IPS DF 19.7 (cell line): ENCODE data around the gene OTX1.
"Not testable (repeated sequence)": the region's sequence is repeated elsewhere in the genome, so short reads cannot be mapped to it uniquely, and the experiment has no call there.

Source experiments
- DNase-seq: peaks from one replicate; pipeline ENCODE4 v3.0.0-alpha.2; 2013; ENCODE audit warnings: low read depth, low spot score

The OTX1 gene

DNA sequence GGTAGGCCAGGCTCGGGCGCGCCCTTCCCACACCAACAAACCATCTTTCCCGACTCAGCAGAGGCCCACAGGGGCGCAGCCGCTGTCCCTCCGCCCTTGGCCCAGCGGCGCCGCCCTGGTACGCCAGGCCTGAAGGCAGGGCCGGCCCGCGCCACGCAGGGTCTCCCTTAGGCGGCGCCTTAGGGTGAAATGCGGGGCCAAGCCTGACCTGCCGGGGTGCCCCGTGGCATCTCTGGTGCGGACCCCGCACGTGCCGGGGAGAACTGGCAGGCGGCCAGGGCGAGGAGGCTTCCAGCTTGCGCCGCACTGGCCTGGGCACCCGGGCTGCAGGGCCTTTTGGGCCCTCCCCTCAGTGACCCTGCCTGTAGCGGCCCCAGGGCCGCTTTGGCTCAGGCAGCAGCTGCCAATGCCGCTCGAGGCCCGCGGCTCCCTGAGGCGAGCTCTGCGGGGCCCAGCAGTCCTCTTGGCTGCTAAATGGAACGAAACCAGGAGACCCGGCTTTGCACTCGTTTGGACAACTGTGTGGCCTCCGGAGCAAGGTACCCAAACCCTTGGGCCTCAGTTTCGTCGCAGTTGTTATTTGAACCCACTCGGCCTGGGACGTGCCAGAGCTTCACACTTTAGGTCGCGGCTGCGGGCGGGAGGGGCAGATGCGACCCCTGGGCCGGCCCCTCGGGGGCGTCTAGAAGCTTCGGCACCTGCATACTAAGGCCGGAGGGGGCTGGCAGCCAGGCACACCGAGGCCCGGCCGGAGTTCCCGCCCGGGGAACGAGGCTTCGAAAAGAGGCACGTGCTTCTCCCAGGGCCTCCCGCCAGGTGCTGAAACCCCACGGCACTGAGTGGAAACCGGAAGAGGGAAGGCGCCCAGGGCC lies 8.5 kb downstream of the OTX1 start:
- DNase-seq = no peak

DNA sequence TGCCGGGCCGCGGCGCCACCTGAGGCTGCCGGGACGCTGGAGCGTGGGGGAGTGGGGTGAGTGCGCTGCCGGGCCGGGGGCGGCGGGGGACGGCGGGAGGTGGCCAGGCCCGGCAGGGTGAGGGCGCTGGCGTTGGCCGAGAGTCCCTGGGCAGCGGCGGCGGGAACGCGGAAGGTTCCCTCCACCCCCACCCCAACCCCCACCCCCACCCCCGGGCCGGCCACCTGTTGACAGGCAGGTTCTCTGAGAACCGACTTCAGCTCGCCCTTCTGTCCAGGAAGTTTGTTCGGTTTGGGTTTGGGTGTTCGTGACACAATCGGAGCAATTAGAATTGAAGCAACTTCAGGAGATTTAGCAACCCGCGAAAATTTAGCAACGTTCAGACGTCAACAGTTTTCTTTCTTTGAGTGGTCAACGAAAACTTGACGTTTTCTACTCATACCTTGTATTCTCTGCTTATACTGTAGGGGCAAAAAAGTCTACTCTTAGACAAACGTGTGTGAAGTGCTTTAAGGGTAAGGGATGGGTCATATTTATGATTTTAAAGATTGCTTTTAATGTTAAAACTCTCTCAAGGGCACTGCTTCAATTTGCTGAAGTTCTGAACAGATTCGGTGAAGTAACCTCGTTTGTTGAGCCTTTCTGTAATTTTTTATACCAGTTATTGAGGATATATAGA lies 9.3 kb downstream of the OTX1 start:
- DNase-seq = no peak

DNA sequence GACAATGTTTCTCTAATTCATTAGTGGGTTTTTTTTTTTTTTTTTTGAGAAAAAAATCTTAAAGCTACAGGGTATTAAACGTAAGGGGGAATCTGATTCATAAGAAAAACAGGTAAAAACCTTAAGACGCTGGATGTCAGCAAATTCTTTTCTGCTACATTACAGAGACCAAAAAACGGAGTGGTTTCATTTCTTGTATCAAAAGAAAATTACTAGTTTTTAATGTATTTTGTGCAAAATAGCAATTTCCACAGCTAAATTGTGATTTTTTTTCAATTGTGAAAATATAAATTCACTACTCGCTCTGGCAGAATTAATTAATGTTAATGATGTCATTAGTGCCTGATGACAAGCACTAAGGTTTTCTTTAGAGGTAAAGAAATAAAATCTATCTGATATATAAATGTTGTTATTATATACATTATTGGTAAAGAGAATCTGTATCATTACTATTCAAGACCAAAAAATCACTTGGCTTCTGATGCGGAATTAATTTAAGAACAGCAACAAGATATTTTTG lies 9.9 kb downstream of the OTX1 start:
- no peak for DNase-seq

- DNase-seq = no peak
Observed at GRCh38 chr2:63064197-63064596, 13.6 kb downstream of the OTX1 start.

GRCh38 chr2:63064661-63065060 lies 14.0 kb downstream of the OTX1 start:
- no peak for DNase-seq

DNA sequence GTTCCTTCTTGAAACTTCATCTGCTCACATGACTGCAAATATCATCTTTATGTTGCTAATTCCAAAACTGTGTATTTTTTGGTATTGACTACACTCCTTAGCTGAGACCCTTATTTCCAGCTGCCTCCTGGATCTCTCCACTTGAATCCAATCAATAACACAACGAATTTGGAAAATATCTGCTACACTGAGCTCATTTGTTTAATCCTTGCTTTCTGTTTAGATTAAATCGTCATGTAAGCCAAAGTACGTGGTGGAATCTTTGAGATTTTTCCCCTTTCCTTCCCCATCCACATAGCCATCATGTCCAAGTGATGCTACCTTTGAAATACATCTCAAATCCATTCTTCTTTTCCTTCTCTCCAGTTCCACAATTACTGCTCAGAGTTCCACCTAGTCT lies 15.6 kb downstream of the OTX1 start:
- DNase-seq = no peak

GRCh38 chr2:63066838-63067237 lies 16.2 kb downstream of the OTX1 start:
- no peak for DNase-seq

- no peak for DNase-seq
Observed at GRCh38 chr2:63071664-63072063, 21.0 kb downstream of the OTX1 start.

DNA sequence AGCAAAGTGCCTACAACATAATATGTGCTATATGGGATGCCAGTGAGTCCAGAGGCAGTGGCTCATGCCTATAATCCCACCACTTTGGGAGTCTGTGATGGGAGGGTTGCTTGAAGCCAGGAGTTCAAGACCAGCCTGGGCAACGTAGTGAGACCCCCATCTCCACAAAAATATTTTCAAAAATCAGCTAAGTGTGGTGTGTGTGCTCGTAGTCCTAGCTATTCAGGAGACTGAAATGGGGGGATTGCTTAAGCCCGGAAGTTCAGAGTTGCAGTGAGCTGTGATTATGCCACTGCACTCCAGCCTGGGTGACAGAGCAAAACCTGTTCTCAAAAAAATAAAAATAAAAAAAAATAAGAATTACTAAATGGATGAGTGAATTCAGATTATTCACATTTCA lies 23.4 kb downstream of the OTX1 start:
- DNase-seq = no peak

DNA sequence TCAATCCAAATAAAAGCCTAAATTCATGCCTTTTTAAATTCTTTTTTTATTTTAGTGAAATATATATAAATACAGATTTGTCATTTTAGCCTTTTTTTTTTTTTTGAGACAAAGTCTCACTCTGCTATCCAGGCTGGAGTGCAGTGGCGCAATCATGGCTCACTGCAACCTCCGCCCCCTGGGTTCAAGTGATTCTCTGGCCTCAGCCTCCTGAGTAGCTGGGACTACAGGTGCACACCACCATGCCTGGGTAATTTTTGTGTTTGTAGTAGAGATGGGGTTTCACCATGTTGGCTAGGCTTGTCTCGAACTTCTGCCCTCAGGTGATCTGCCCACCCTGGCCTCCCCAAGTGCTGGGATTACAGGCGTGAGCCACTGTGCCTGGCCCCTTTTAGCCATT lies 23.8 kb downstream of the OTX1 start:
- DNase-seq = not testable (repeated sequence)

GRCh38 chr2:63078852-63079606 lies 28.4 kb downstream of the OTX1 start:
- DNase-seq = no peak

DNA sequence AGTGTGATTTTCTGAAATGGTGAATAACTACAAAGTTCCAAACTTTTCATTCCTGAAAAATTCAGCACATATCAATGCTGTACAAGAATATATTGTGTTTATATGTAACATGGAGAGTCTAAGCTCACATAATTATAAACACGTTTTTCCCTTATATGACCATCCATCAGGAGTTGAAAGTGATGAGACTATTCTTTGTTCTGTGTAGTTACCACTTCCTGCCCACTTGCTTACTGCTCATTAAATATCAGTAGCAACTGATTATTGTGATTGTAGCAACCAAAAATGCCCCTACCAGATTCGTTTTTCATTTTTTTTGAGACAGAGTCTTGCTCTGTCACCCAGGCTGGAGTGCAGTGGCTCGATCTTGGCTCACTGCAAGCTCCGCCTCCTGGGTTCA lies 30.8 kb downstream of the OTX1 start:
- DNase-seq = no peak

DNA sequence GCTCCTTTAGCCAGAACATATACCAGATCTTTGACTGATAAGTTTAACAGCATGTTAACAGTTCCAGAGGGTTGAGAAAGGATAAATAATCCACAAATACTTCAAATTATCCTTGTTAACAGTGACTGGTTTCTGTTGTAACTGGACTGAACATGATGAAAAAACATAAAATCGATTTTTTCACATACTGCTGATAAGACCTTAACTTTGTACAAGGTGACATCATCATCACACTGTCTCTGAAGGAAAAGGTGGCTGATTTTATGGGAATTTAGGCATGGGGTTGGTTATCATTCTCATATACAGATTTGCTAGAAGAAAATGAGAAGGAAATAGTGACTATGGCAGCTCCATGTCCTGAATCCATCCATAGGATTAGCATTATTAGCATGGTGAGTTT lies 36.1 kb downstream of the OTX1 start:
- no peak for DNase-seq

- no peak for DNase-seq
Observed at GRCh38 chr2:63092401-63092800, 41.8 kb downstream of the OTX1 start.

DNA sequence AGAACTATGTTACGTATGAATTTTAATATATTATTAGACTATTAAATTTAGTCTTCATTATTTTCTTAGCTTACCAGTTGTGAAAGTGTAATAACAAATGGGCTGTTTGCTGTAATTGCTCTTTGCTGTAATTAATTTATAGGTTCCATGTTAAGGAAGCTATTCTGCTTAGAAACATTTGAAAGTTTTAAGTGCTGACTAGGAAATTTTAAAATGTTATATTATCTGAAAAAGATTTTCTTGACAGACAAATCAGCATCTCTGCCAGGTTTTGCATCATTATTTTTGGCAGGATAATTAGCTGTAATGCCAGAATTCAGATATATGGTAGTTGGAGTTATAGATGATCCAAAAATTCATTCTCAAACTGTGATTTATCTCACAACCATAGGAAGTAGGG lies 42.2 kb downstream of the OTX1 start:
- DNase-seq = no peak

GRCh38 chr2:63093502-63093901 lies 42.9 kb downstream of the OTX1 start:
- no peak for DNase-seq

DNA sequence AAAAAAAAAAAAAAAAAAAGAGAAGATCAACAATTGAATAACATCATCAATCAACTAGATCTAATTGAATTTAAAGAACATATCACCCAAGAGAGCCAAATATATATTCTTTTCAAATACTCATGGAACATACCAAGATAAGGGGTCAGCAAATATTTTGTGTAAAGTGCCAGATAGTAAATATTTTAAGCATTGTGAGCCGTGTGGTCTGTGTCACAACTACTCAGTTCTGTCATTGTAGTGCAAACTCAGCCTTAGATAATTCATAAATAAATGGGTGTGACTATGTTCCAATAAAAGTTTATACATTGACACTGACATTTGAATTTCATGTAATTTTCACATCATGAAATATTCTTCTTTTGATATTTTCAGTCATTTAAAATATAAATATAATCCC lies 45.9 kb downstream of the OTX1 start:
- DNase-seq = no peak

DNA sequence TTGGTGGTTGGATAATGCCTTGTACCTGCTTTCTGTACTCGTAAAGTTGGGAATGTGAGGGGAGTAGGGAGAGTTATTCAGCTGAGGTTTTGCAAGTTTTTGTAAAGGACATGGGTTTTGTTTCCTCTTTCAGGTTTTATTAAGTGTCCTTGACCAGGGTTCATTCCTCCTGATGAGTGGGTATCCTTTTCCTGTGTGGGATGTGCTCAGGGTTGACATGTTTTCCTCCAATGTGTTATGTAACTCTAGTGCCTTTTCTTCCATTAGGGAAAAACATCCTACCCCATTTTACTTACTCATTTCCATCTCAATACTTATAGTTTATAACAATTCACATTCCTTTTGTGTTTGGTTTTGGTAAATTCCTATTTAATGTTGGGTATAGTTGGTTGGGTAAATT lies 48.4 kb downstream of the OTX1 start:
- no peak for DNase-seq

DNA sequence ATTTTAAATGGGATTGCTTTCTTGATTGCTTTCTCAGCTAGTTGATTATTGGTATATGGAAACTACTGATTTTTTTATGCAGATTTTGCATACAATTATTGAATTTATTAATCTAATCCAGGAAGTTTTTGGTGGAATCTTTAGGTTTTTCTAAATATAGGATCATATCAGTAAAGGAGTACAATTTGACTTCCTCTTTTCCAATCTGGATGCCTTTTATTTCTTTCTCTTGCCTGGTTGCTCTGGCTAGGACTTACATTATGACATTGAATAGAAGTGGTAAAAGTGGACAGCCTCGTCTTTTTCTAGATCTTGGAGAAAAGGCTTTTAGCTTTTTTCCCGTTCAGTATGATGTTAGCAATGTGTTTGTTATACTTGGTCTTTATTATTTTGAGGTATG lies 51.3 kb downstream of the OTX1 start:
- DNase-seq = no peak

DNA sequence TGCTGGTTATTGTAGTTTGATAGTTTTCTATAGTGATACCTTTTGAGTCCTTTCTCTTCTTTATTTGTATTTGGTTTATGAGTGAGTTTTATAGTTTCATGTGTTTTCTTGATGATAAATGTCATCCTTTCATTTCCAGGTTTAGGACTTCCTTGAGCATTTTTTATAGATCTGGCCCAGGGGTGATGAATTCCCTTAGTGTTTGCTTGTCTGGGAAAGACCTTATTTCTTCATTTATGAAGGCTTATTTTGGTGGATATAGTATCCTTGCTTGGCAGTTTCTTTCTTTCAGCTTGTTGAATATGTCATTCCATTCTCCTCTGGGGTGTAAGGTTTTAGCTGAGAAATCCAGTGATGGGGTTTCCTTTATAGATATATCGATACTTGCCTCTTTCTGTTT lies 53.9 kb downstream of the OTX1 start:
- DNase-seq = no peak
